Neural progenitor cell (in vitro differentiated cells): ENCODE measurements around the gene THOC2. TPM values are rescaled to one million over a fixed set of nuclear protein-coding genes. Genes with fewer than 3 reads are reported as not detected.

Experiments
- DNase-seq: peaks from one replicate; pipeline ENCODE4 v3.0.0-alpha.2; 2016; ENCODE audit warnings: low spot score
- H2AFZ ChIP-seq: fragments of 200-600 bp; sonication (generic); replicated peaks from 2 replicates; pipeline ENCODE4 v1.6.1; 2016; ENCODE audit warnings: antibody characterized with exemption
- H3F3A ChIP-seq: fragments of 200-600 bp; sonication (generic); 2 replicates; pipeline ENCODE4 v1.6.1; 2016; ENCODE audit warnings: antibody characterized with exemption, low read depth
- H3K27ac ChIP-seq: fragments of 200-600 bp; sonication (generic); 2 replicates; pipeline ENCODE4 v1.5.1; 2016; ENCODE audit warnings: mild to moderate bottlenecking
- H3K27me3 ChIP-seq: fragments of 200-600 bp; sonication (generic); 2 replicates; pipeline ENCODE4 v1.6.1; 2016; ENCODE audit warnings: mild to moderate bottlenecking, moderate library complexity
- H3K36me3 ChIP-seq: fragments of 200-600 bp; sonication (generic); 2 replicates; pipeline ENCODE4 v1.5.1; 2016
- H3K4me1 ChIP-seq: fragments of 200-600 bp; sonication (generic); 2 replicates; pipeline ENCODE4 v1.6.1; 2016; ENCODE audit warnings: mixed run types
- H3K4me2 ChIP-seq: fragments of 200-600 bp; sonication (generic); 2 replicates; pipeline ENCODE4 v1.6.1; 2016
- H3K4me3 ChIP-seq: fragments of 200-600 bp; sonication (generic); 2 replicates; pipeline ENCODE4 v1.5.1; 2016
- H3K79me2 ChIP-seq: fragments of 200-600 bp; sonication (generic); 2 replicates; pipeline ENCODE4 v1.6.1; 2016; ENCODE audit warnings: low read depth
- H3K9ac ChIP-seq: fragments of 200-600 bp; sonication (generic); 2 replicates; pipeline ENCODE4 v1.6.1; 2016
- H3K9me3 ChIP-seq: fragments of 200-600 bp; sonication (generic); 2 replicates; pipeline ENCODE4 v1.5.1; 2016; ENCODE audit warnings: low read depth
- H4K20me1 ChIP-seq: fragments of 200-600 bp; sonication (generic); 2 replicates; pipeline ENCODE4 v1.6.1; 2016; ENCODE audit warnings: low read depth
- H3K27ac Mint-ChIP-seq: 3 replicates; pipeline ENCODE4 v1.8.0; 2021; ENCODE audit warnings: mixed read lengths
- H3K27me3 Mint-ChIP-seq: 2 replicates; pipeline ENCODE4 v1.8.0; 2022; ENCODE audit warnings: low read depth, mild to moderate bottlenecking, inconsistent platforms, moderate library complexity, mixed read lengths; ENCODE audit not compliant: insufficient read depth
- H3K36me3 Mint-ChIP-seq: 3 replicates; pipeline ENCODE4 v1.8.0; 2021; ENCODE audit warnings: mixed read lengths
- H3K4me1 Mint-ChIP-seq: 3 replicates; pipeline ENCODE4 v1.8.0; 2021; ENCODE audit warnings: mixed read lengths
- H3K4me3 Mint-ChIP-seq: 3 replicates; pipeline ENCODE4 v1.8.0; 2021; ENCODE audit warnings: mild to moderate bottlenecking, moderate library complexity, mixed read lengths
- H3K9me3 Mint-ChIP-seq: 3 replicates; pipeline ENCODE4 v1.8.0; 2020; ENCODE audit warnings: mixed read lengths
- EZH2 ChIP-seq: fragments of 200-600 bp; sonication (generic); IDR thresholded peaks from 2 replicates; pipeline ENCODE4 v1.6.1; 2017; ENCODE audit warnings: antibody characterized with exemption, mild to moderate bottlenecking, moderate library complexity
- EZH2phosphoT487 ChIP-seq: fragments of 200-600 bp; sonication (generic); IDR thresholded peaks from 2 replicates; pipeline ENCODE4 v1.6.1; 2017; ENCODE audit warnings: antibody characterized with exemption
- total RNA-seq: library from RNA; depleted of rRNA; stranded (reverse); fragments of >200 nt; gene quantifications from 2 replicates; pipeline ENCODE4 v1.2.3, GENCODE V29; 2015; ENCODE audit warnings: low replicate concordance
- TF ChIP-seq, protein P1 (sequence below): fragments of 200-600 bp; sonication (generic); IDR thresholded peaks from 2 replicates; pipeline ENCODE4 v1.5.1; 2017; ENCODE audit warnings: antibody characterized with exemption, mild to moderate bottlenecking

THOC2 gene
- total RNA-seq, 1 donor from 2014 or later = 201 TPM

DNA sequence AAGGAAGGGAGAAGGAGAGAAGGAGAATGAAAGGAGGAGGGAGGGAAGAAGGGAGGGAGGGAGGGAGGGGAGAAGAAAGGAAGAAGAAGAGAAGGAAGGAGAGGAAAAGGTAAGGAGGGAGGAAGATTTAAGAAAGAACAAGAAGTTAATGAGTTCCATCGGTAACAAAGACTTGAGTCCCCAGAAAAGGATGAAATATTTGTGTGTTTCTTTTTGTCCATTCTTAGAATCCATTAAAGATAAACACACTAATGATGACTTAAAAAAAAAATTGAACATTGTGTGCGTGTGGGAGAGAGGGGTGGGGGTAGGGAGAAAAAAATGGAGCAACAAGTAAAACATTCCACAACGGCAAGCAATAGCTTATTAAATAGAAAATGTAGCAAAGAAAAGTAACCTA is 131.4 kb downstream of the THOC2 start:
- peaks cover 6% of the 10 kb centered on the region for H3K36me3 ChIP-seq
- Mint-ChIP-seq H3K36me3 (peaks cover 12% of the 10 kb centered on the region), H3K9me3 (no peaks in the 10 kb centered on the region), H3K4me1 (peaks cover 3% of the 10 kb centered on the region), H3K4me3 (no peak overlapping the region), H3K27me3 (peaks cover 2% of the 10 kb centered on the region), H3K27ac (no peak overlapping the region)
- H3F3A ChIP-seq = no peaks in the 10 kb centered on the region
- H3K4me2 ChIP-seq = no peak overlapping the region
- no peaks in the 10 kb centered on the region for H3K9me3 ChIP-seq
- TF ChIP-seq EZH2 (no peak), EZH2phosphoT487 (no peak)
- TF ChIP-seq, protein P1, sequence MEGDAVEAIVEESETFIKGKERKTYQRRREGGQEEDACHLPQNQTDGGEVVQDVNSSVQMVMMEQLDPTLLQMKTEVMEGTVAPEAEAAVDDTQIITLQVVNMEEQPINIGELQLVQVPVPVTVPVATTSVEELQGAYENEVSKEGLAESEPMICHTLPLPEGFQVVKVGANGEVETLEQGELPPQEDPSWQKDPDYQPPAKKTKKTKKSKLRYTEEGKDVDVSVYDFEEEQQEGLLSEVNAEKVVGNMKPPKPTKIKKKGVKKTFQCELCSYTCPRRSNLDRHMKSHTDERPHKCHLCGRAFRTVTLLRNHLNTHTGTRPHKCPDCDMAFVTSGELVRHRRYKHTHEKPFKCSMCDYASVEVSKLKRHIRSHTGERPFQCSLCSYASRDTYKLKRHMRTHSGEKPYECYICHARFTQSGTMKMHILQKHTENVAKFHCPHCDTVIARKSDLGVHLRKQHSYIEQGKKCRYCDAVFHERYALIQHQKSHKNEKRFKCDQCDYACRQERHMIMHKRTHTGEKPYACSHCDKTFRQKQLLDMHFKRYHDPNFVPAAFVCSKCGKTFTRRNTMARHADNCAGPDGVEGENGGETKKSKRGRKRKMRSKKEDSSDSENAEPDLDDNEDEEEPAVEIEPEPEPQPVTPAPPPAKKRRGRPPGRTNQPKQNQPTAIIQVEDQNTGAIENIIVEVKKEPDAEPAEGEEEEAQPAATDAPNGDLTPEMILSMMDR = no peak
- no peaks in the 10 kb centered on the region for H4K20me1 ChIP-seq
- H3K9ac ChIP-seq = no peak overlapping the region
- H3K27me3 ChIP-seq = no peaks in the 10 kb centered on the region
- H3K4me1 ChIP-seq = no peaks in the 10 kb centered on the region
- no peak overlapping the region for H2AFZ ChIP-seq
- H3K79me2 ChIP-seq = no peaks in the 10 kb centered on the region
- no peak overlapping the region for H3K27ac ChIP-seq
- DNase-seq = no peak
- no peak overlapping the region for H3K4me3 ChIP-seq

DNA sequence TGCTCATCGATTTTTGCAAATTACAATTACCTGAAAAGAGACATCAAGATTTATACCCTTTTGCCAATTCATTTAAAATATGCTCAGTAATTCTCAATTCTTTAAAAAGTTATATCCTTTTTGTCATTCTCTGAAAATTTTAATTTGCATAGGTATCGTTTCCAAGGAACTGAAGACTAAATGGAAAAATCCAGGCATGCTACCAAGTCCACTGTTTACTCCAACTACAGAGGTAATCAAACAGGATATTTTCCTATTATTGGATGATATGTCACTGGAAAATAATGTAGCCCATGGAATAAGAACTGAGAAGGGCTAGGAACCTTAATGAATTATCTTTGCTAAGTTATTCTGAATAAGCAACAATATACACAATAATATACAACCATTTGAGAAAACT is 132.7 kb downstream of the THOC2 start:
- no peak for TF ChIP-seq EZH2phosphoT487
- Histone ChIP-seq H3K79me2 (no peaks in the 10 kb centered on the region), H3K9me3 (no peaks in the 10 kb centered on the region), H4K20me1 (no peaks in the 10 kb centered on the region), H3K4me1 (no peaks in the 10 kb centered on the region), H3K9ac (no peak overlapping the region), H3K27me3 (no peaks in the 10 kb centered on the region), H2AFZ (no peak overlapping the region), H3K4me3 (no peak overlapping the region), H3K27ac (no peak overlapping the region), H3K4me2 (no peak overlapping the region), H3K36me3 (peaks cover 6% of the 10 kb centered on the region), H3F3A (no peaks in the 10 kb centered on the region)
- Mint-ChIP-seq H3K27me3 (no peaks in the 10 kb centered on the region), H3K27ac (no peak overlapping the region), H3K36me3 (peaks cover 12% of the 10 kb centered on the region), H3K9me3 (no peaks in the 10 kb centered on the region), H3K4me3 (no peak overlapping the region), H3K4me1 (peaks cover 3% of the 10 kb centered on the region)
- DNase-seq = no peak

DNA sequence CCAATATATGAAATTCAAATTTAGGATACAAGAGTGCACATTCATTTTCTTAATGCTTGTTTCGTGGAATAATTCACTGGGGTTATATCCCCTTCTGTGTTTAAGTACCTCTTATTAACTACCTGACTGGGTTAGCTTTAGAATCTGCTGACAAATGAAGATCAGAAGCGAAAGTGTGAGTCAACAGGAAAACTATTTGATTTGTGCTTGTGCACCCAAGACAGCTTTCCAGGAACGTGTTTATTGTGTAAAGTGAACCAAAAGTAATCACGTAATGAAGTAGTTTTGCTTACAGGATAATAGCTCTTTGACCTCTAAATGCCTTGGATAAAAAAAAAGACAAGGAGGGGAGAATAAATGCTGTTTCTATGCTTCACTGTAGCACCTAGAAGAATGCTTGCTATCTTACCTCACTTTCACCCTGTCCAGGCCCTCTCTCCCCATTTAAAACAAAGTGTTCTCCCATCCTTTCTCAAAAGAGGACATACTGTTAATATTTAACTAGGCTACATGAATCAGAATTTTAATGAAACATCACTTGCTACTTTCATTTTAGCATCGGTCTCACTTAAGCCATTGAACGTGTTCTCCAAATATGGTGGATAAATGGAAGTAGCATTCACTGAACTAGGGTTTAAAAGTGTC is 141.9 kb downstream of the THOC2 start:
- Histone ChIP-seq H3K36me3 (no peaks in the 10 kb centered on the region), H4K20me1 (no peaks in the 10 kb centered on the region), H3K4me3 (no peak overlapping the region), H3K79me2 (no peaks in the 10 kb centered on the region), H3K4me2 (no peak overlapping the region), H2AFZ (no peak overlapping the region), H3K4me1 (no peaks in the 10 kb centered on the region), H3K9me3 (no peaks in the 10 kb centered on the region), H3F3A (no peaks in the 10 kb centered on the region), H3K9ac (no peak overlapping the region), H3K27ac (no peak overlapping the region), H3K27me3 (no peaks in the 10 kb centered on the region)
- Mint-ChIP-seq H3K4me3 (no peak overlapping the region), H3K27me3 (no peaks in the 10 kb centered on the region), H3K4me1 (no peaks in the 10 kb centered on the region), H3K27ac (no peak overlapping the region), H3K36me3 (no peaks in the 10 kb centered on the region), H3K9me3 (no peaks in the 10 kb centered on the region)
- no peak for DNase-seq
- no peak for TF ChIP-seq EZH2phosphoT487
- TF ChIP-seq EZH2 = no peak
- TF ChIP-seq, protein P1 = no peak

DNA sequence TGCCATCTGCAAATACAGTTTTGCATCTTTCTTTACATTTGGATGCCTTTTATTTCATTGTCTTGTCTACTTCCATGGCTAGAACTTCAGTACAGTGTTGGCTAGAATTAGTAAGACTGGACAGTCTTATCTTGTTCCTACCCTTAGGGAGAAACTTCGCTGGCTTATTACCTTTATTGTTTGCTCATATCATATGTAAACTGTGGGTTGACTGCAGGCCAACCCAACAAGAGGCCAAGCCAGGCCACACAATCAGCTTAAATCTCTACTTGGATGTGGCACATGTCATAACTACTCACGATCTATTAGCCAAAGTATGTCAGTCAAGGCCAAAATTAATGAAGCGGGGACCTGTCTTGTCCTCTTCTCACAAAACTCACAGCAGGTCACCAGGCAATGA is 144.1 kb downstream of the THOC2 start:
- no peaks in the 10 kb centered on the region for H3K4me1 ChIP-seq
- TF ChIP-seq, protein P1 = no peak
- TF ChIP-seq EZH2phosphoT487 = no peak
- TF ChIP-seq EZH2 = no peak
- H3K36me3 Mint-ChIP-seq = no peaks in the 10 kb centered on the region

More for the DNA sequence above, 144.1 kb downstream of the THOC2 start:
- Mint-ChIP-seq H3K4me1 (no peaks in the 10 kb centered on the region), H3K27me3 (no peaks in the 10 kb centered on the region), H3K4me3 (no peak overlapping the region), H3K27ac (no peak overlapping the region), H3K9me3 (no peaks in the 10 kb centered on the region)
- Histone ChIP-seq H3K79me2 (no peaks in the 10 kb centered on the region), H3F3A (no peaks in the 10 kb centered on the region), H2AFZ (no peak overlapping the region), H3K36me3 (no peaks in the 10 kb centered on the region), H3K4me3 (no peak overlapping the region), H3K9ac (no peak overlapping the region), H3K27ac (no peak overlapping the region), H3K9me3 (no peaks in the 10 kb centered on the region), H4K20me1 (no peaks in the 10 kb centered on the region), H3K4me2 (no peak overlapping the region), H3K27me3 (no peaks in the 10 kb centered on the region)
- DNase-seq = no peak
